Subcutaneous adipose tissue (tissue), 4 donors: ENCODE data around the gene CNTN6. TPM values are rescaled to one million over a fixed set of nuclear protein-coding genes. Genes with fewer than 3 reads are reported as not detected.

ENCODE experiments used
- total RNA-seq, 4 donors: library from RNA; depleted of rRNA; stranded (reverse); fragments of >200 nt; gene quantifications; one replicate each; pipeline ENCODE4 v1.1.0, GENCODE V29; 2016
- TF ChIP-seq, protein P1 (sequence below): fragments of 450-650 bp; IDR thresholded peaks from one replicate; pipeline ENCODE4 v1.5.1; 2016; ENCODE audit warnings: low read depth, mild to moderate bottlenecking, control low read depth, antibody characterized with exemption, moderate library complexity

Gene CNTN6
- total RNA-seq, 4 donors from 2014 or later: 0.17 TPM; not detected in 3

- TF ChIP-seq, protein P1, sequence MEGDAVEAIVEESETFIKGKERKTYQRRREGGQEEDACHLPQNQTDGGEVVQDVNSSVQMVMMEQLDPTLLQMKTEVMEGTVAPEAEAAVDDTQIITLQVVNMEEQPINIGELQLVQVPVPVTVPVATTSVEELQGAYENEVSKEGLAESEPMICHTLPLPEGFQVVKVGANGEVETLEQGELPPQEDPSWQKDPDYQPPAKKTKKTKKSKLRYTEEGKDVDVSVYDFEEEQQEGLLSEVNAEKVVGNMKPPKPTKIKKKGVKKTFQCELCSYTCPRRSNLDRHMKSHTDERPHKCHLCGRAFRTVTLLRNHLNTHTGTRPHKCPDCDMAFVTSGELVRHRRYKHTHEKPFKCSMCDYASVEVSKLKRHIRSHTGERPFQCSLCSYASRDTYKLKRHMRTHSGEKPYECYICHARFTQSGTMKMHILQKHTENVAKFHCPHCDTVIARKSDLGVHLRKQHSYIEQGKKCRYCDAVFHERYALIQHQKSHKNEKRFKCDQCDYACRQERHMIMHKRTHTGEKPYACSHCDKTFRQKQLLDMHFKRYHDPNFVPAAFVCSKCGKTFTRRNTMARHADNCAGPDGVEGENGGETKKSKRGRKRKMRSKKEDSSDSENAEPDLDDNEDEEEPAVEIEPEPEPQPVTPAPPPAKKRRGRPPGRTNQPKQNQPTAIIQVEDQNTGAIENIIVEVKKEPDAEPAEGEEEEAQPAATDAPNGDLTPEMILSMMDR: no peak
These were observed 262.9 kb downstream of the CNTN6 start for GRCh38 chr3:1355691-1356090.

GRCh38 chr3:1356101-1356500, 263.3 kb downstream of the CNTN6 start:
- TF ChIP-seq, protein P1: no peak

DNA sequence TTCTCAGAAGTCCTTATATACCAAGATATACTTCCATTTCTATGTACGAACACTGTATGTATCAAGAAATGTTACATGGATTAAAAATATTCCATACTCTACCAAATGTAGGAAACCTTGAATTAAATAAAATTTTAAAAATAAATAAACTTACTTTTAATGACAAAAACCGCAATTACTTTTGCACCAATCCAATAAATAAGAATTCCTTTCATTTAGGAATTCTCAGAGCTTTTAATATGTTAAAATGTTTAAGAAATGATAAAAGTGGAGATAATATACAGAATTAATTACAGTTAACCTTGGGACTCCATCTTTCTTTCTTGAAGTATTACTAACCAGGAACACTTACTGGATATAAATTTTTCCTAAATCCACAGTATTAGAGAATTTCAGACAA, 272.7 kb downstream of the CNTN6 start:
- TF ChIP-seq, protein P1: no peak

- TF ChIP-seq, protein P1: no peak
These were observed 281.6 kb downstream of the CNTN6 start for GRCh38 chr3:1374471-1374870.

DNA sequence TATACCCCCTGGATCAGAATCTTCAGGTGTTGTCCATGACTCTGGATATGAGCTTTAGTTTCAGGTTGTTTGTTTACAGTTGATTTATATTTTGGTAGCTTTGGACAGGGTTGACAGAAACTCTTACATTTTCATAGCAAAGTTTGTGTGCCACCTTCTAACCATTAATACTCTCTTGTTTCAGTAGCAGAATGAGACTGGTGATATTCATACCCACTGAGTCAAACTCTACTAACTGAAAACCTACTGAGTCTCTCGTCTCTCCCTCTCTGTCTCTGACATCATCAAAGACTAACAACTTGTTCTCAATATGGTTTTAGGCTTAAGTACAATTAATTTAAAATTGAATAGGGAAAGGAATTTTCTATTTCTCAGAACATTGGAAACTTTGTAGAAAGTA, 282.3 kb downstream of the CNTN6 start:
- TF ChIP-seq, protein P1: no peak

GRCh38 chr3:1380926-1381646, 288.3 kb downstream of the CNTN6 start:
- TF ChIP-seq, protein P1: no peak

DNA sequence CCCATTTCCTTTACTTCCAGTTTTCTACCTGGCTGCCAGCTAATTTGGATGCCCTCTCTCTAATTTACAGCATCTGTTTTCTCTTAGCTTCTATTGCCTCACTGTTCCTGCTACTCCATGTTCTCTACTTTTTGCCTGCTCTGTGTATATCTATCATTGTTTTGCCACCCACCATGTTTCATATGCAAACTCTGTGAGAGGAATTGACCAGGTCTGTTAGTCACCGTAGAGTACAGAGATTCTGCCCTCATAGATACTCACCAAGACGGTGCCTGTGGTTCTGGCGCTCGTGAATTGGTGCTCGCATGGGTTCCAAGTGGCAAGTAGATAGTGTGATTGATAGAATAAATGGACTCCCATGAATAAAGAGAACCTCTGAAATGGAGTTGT, 288.8 kb downstream of the CNTN6 start:
- TF ChIP-seq, protein P1: no peak
